HepG2 (cell line): ENCODE data around the gene RPS14. TPM values are rescaled to one million over a fixed set of nuclear protein-coding genes. Genes with fewer than 3 reads are reported as not detected.
A peak's percentile ranks its signal among the peaks of the same experiment; 100 is the strongest.

ENCODE experiments used
- ATAC-seq: fragments of 200-7000 bp; cut with Tn5 transposase; 3 replicates; pipeline ENCODE4 v1.9.1; 2020; ENCODE audit warnings: mild to moderate bottlenecking, moderate library complexity
- BruUV-seq: library from RNA; stranded (reverse); fragments of 400-500 nt; replicated peaks from 2 replicates; lab custom pipeline; 2021; lab: Mats Ljungman, UMichigan
- CTCF ChIA-PET: fragments of 300-600 bp; formaldehyde crosslinking; extraction: SDS; loops from one replicate; lab custom pipeline; 2021; ENCODE audit warnings: low total read pairs, inconsistent platforms, low intra/inter-chr PET ratio; lab: Yijun Ruan, JAX
- POLR2A ChIA-PET: fragments of 350-600 bp; sonication (Branson Sonifier 250); formaldehyde crosslinking; loops from one replicate; lab custom pipeline; 2020; ENCODE audit warnings: antibody characterized with exemption, inconsistent platforms; lab: Yijun Ruan, JAX
- DNase-seq: peaks from one replicate; pipeline ENCODE4 v3.0.0-alpha.2; 2015; ENCODE audit warnings: low spot score
- FAIRE-seq: peaks from 3 replicates; lab custom pipeline; 2011; peaks lifted over from hg19 to GRCh38; lab: Jason Lieb, UNC
- H2AFZ ChIP-seq: one replicate; pipeline ENCODE4 v1.6.1; 2011; ENCODE audit warnings: low read length, inconsistent platforms
- H3K27ac ChIP-seq: fragments of 300-600 bp; 3 replicates; pipeline ENCODE4 v1.8.0; 2011; ENCODE audit warnings: mixed run types, mild to moderate bottlenecking, mixed read lengths, low read length, inconsistent platforms; ENCODE audit not compliant: insufficient read depth; ENCODE audit errors: extremely low read length
- H3K27me3 ChIP-seq, 2 experiments: fragments of 200-600 bp in 1 of 2; 2 replicates in 1 of 2; 3 replicates in 1 of 2; pipeline versions ENCODE4 v1.6.0 to v1.8.0; 2011; ENCODE audit warnings: low read length in 2 of 2, mild to moderate bottlenecking in 2 of 2, moderate library complexity in 2 of 2, inconsistent platforms in 1 of 2; ENCODE audit not compliant: insufficient read depth in 2 of 2, control insufficient read depth in 1 of 2
- H3K36me3 ChIP-seq, 2 experiments: fragments of 200-600 bp in 1 of 2; replicated peaks in 1 of 2; 2 replicates in 1 of 2; 3 replicates in 1 of 2; pipeline versions ENCODE4 v1.5.1 to v1.8.0; 2011; ENCODE audit warnings: low read length in 2 of 2, inconsistent platforms in 1 of 2; ENCODE audit not compliant: insufficient read depth in 2 of 2, control insufficient read depth in 1 of 2
- H3K4me1 ChIP-seq: 2 replicates; pipeline ENCODE4 v1.5.1; 2012; ENCODE audit warnings: low read length, inconsistent platforms; ENCODE audit not compliant: insufficient read depth
- H3K4me2 ChIP-seq: 2 replicates; pipeline ENCODE4 v1.6.0; 2011; ENCODE audit warnings: low read depth, low read length, inconsistent platforms
- H3K4me3 ChIP-seq, 3 experiments: fragments of 200-600 bp in 1 of 3; sonication (generic), shearing (Covaris generic) in 1 of 3; replicated peaks in 1 of 3; 2 replicates each; pipeline ENCODE4 v1.5.1; 2011 to 2016; ENCODE audit warnings: low read length in 3 of 3, inconsistent platforms in 2 of 3, low read depth in 2 of 3, mild to moderate bottlenecking in 2 of 3, control low read depth in 1 of 3, mixed read lengths in 1 of 3; ENCODE audit not compliant: insufficient read depth in 1 of 3
- H3K79me2 ChIP-seq: one replicate; pipeline ENCODE4 v1.6.1; 2011; ENCODE audit warnings: low read length, inconsistent platforms; ENCODE audit not compliant: insufficient read depth
- H3K9ac ChIP-seq: 2 replicates; pipeline ENCODE4 v1.6.0; 2011; ENCODE audit warnings: mild to moderate bottlenecking, low read depth, low read length, inconsistent platforms; ENCODE audit not compliant: insufficient read depth
- H3K9me3 ChIP-seq: 2 replicates; pipeline ENCODE4 v1.5.1; 2012; ENCODE audit warnings: mild to moderate bottlenecking, low read length
- H4K20me1 ChIP-seq: 2 replicates; pipeline ENCODE4 v1.6.0; 2011; ENCODE audit warnings: inconsistent platforms, mild to moderate bottlenecking, low read length, moderate library complexity; ENCODE audit not compliant: insufficient read depth
- TFE3 ChIP-seq: IDR thresholded peaks from 2 replicates; pipeline ENCODE4 v1.6.1; 2016
- XBP1 ChIP-seq: sonication (generic); formaldehyde crosslinking; IDR thresholded peaks from 2 replicates; pipeline ENCODE4 v1.5.0; 2020; ENCODE audit warnings: missing genetic modification reagents
- ZBTB2 ChIP-seq: sonication (generic); formaldehyde crosslinking; IDR thresholded peaks from 2 replicates; pipeline ENCODE4 v1.8.0; 2022; ENCODE audit warnings: low read depth, missing genetic modification reagents
- ZBTB38 ChIP-seq: sonication (generic); formaldehyde crosslinking; IDR thresholded peaks from 2 replicates; pipeline ENCODE4 v1.5.1; 2020; ENCODE audit warnings: mild to moderate bottlenecking, missing genetic modification reagents
- ZBTB4 ChIP-seq: sonication (generic); formaldehyde crosslinking; IDR thresholded peaks from 2 replicates; pipeline ENCODE4 v1.4.0; 2020; ENCODE audit warnings: missing genetic modification reagents, mild to moderate bottlenecking, borderline replicate concordance
- ZNF205 ChIP-seq: IDR thresholded peaks from 2 replicates; pipeline ENCODE4 v1.6.1; 2018; ENCODE audit warnings: missing biosample characterization, missing genetic modification reagents
- ZNF446 ChIP-seq: sonication (generic); formaldehyde crosslinking; IDR thresholded peaks from 2 replicates; pipeline ENCODE4 v1.5.0; 2020; ENCODE audit warnings: mild to moderate bottlenecking, missing genetic modification reagents
- ZNF619 ChIP-seq: sonication (generic); formaldehyde crosslinking; IDR thresholded peaks from 2 replicates; pipeline ENCODE4 v1.4.0; 2020; ENCODE audit warnings: mild to moderate bottlenecking, missing genetic modification reagents
- ZNF670 ChIP-seq: sonication (generic); formaldehyde crosslinking; IDR thresholded peaks from 2 replicates; pipeline ENCODE4 v1.8.0; 2022; ENCODE audit warnings: mild to moderate bottlenecking, missing genetic modification reagents, borderline replicate concordance
- ZNF713 ChIP-seq: sonication (generic); formaldehyde crosslinking; IDR thresholded peaks from 2 replicates; pipeline ENCODE4 v1.4.0; 2020; ENCODE audit warnings: mild to moderate bottlenecking, missing genetic modification reagents
- ZNF841 ChIP-seq: sonication (generic); formaldehyde crosslinking; IDR thresholded peaks from 2 replicates; pipeline ENCODE4 v1.8.1; 2023; ENCODE audit warnings: missing genetic modification reagents, borderline replicate concordance
- ZNF883 ChIP-seq: sonication (generic); formaldehyde crosslinking; IDR thresholded peaks from 2 replicates; pipeline ENCODE4 v1.5.1; 2020; ENCODE audit warnings: mild to moderate bottlenecking, missing genetic modification reagents; ENCODE audit errors: not compliant biosample characterization
- WGBS: methylation state at CpG from one replicate; pipeline ENCODE4 v1.1.6; 2017; ENCODE audit warnings: low lambda C conversion rate; 5-methylcytosine and 5-hydroxymethylcytosine counted together
- in situ Hi-C: cut with HindIII; loops from 2 replicates; pipeline ENCODE4 v1.10.0; 2017; ENCODE audit warnings: low pct_unique_long_range_greater_than_20kb; ENCODE audit not compliant: extremely low pct_ligation_motif_present
- intact Hi-C: fragments of 100-400 bp; cut with micrococcal nuclease; formaldehyde crosslinking; loops from one replicate; pipeline ENCODE4 v1.10.0; 2022; ENCODE audit not compliant: unreplicated experiment
- polyA plus RNA-seq, 8 experiments: library from polyadenylated mRNA; depleted of rRNA in 3 of 8; stranded (reverse) in 7 of 8; unstranded in 1 of 8; fragments of >200 nt; fragmentation: Illumina TruSeq in 4 of 8; extraction: Trizol in 4 of 8; gene quantifications; 2 replicates each; pipeline versions ENCODE4 v1.2.1 to v1.2.3, GENCODE V29; 2011 to 2016; ENCODE audit warnings: low read depth in 4 of 8, missing spikeins in 1 of 8, mixed read lengths in 1 of 8; ENCODE audit not compliant: insufficient read depth in 1 of 8
- total RNA-seq, 5 experiments: library from RNA; depleted of rRNA; stranded (reverse); fragments of >200 nt; fragmentation: Illumina TruSeq; extraction: Trizol; gene quantifications; 2 replicates each; pipeline ENCODE4 v1.2.3, GENCODE V29; 2016; ENCODE audit warnings: low read depth in 1 of 5
- TF ChIP-seq, protein P1 (sequence below): sonication (generic); formaldehyde crosslinking; IDR thresholded peaks from 2 replicates; pipeline ENCODE4 v1.4.0; 2020; ENCODE audit warnings: mild to moderate bottlenecking, missing genetic modification reagents, borderline replicate concordance

The RPS14 gene
- total and polyA plus RNA-seq, 2 of the 13 experiments (the other 11 are each of a cell fraction or from before 2014, with no cell fraction given), result 2,116 to 3,295 TPM

GRCh38 chr5:150451594-150451993, 2.1 kb upstream of the RPS14 start (continued):
- TF ChIP-seq ZBTB4 (CRISPR knock-in tag) (no peak), ZBTB38 (CRISPR knock-in tag) (no peak), ZNF841 (no peak), ZNF883 (CRISPR knock-in tag) (no peak)

DNA sequence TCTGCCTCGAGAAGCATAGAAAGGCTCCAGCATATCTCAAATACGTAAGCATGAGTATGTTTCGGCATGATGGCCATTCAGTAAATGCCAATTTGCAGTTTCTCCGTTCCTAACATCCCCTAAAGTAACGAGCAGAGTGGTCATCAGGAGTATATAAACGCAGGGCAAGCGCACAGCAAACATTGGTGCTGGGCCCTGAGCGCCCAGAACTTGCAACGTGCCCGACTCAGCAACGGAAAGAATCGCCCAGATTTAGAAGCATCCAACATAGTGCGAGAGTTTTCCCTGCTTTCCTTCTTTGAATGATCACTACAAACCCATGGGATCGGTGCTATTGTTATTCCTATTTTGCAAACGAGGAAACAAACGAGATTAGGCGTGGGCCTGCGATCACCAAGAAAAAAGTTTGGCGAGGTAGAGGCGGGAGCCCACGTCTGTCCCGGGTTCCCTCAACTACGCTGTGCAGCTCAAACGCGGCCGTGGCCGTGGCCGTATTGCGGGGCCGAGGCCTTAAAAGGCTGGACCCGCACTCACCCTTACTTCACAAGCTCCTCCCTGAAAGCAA, 505 bp downstream of the RPS14 start:
- no peak for DNase-seq
- ChIA-PET CTCF (interaction anchor here (2.4 kb wide), 1 partner anchor 95 kb away, joined by 5 read pairs; no protein-coding TSS in a partner anchor), POLR2A (interaction anchor here (0.6 to 2.1 kb wide), 17 partner anchors 8 to 252 kb away, joined by 3 to 29 read pairs (median 6); partner anchors contain the start of genes CD74 and RBM22)
- peaks cover 17 to 37% of the 10 kb centered on the region in 2 experiments for H3K36me3 ChIP-seq
- H2AFZ ChIP-seq, result no peak overlapping the region
- WGBS, result 0% methylated on average over 17 of the region's 31 CpGs
- ATAC-seq, result peak; percentile 66
- peak overlapping the region; percentile 89 for H3K4me2 ChIP-seq
- peaks cover 49% of the 10 kb centered on the region for H4K20me1 ChIP-seq
- H3K27ac ChIP-seq, result peak overlapping the region; percentile 95
- peaks cover 33% of the 10 kb centered on the region for H3K4me1 ChIP-seq
- intact Hi-C loops (no loop called here), in situ Hi-C loops (loop anchor here (10.0 kb wide), 1 partner anchor 154 kb away; no protein-coding TSS in a partner anchor)
- H3K9me3 ChIP-seq, result no peaks in the 10 kb centered on the region
- H3K4me3 ChIP-seq, result peak overlapping the region; percentile 86 to 93 (median 90)
- FAIRE-seq, result no peak
- H3K9ac ChIP-seq, result peak overlapping the region; percentile 99
- H3K79me2 ChIP-seq, result peaks cover 35% of the 10 kb centered on the region
- no peaks in the 10 kb centered on the region; a peak in 1 of 5 replicates for H3K27me3 ChIP-seq
- BruUV-seq, result TSS peak; percentile 73
- TF ChIP-seq ZNF670 (CRISPR knock-in tag) (0 out of 2 replicates have a peak, but pooled peaks have one; percentile 4), ZNF619 (CRISPR knock-in tag) (0 out of 2 replicates have a peak, but pooled peaks have one; percentile 17), XBP1 (0 out of 2 replicates have a peak, but pooled peaks have one; percentile 7), ZNF446 (CRISPR knock-in tag) (0 out of 2 replicates have a peak, but pooled peaks have one; percentile 16), ZBTB2 (CRISPR knock-in tag) (no peak), ZNF713 (CRISPR knock-in tag) (0 out of 2 replicates have a peak, but pooled peaks have one; percentile 23), TFE3 (CRISPR knock-in tag) (no peak), ZNF205 (CRISPR knock-in tag) (0 out of 2 replicates have a peak, but pooled peaks have one; percentile 35)
- TF ChIP-seq, protein P1, sequence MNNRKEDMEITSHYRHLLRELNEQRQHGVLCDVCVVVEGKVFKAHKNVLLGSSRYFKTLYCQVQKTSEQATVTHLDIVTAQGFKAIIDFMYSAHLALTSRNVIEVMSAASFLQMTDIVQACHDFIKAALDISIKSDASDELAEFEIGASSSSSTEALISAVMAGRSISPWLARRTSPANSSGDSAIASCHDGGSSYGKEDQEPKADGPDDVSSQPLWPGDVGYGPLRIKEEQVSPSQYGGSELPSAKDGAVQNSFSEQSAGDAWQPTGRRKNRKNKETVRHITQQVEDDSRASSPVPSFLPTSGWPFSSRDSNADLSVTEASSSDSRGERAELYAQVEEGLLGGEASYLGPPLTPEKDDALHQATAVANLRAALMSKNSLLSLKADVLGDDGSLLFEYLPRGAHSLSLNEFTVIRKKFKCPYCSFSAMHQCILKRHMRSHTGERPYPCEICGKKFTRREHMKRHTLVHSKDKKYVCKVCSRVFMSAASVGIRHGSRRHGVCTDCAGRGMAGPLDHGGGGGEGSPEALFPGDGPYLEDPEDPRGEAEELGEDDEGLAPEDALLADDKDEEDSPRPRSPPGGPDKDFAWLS (CRISPR knock-in tag), result 0 out of 2 replicates have a peak, but pooled peaks have one; percentile 6
